ENCODE data around the gene PXN. TPM values are rescaled to one million over a fixed set of nuclear protein-coding genes. Genes with fewer than 3 reads are reported as not detected.

PXN gene
- polyA plus RNA-seq, 2 of the 4 experiments (the other 2 are of a cell fraction): 40.1 to 97.0 TPM

GRCh38 chr12:120287491-120287890, 22.0 kb upstream of the PXN start:
- WGBS (ENCODE audit: missing lambda C conversion rate): 81% methylated on average over 11 of the region's 12 CpGs
- CTCF ChIA-PET: interaction anchor here (0.7 to 17.3 kb wide), 6 partner anchors 21 to 86 kb away, joined by 3 to 221 read pairs (median 4); partner anchors contain the start of genes PXN and RPLP0
- POLR2A ChIA-PET: interaction anchor here (1.3 to 3.5 kb wide), 2 partner anchors 59 to 86 kb away, joined by 4 to 19 read pairs; partner anchors contain the start of gene RPLP0
- no peak for FAIRE-seq
- Histone ChIP-seq H3K27ac (no peak overlapping the region), H3K4me3 (no peak overlapping the region), H3K4me2 (no peak overlapping the region), H3K4me1 (peaks cover 8% of the 10 kb centered on the region; the same call in 1 of the 3 replicates), H3K9me3 (no peaks in the 10 kb centered on the region)
- TF ChIP-seq HOXA7 (CRISPR knock-in tag; IDR thresholded peaks at IDR 0.05): no peak
- no peak for TF ChIP-seq NPAS2 (CRISPR knock-in tag; IDR thresholded peaks at IDR 0.05; ENCODE audit: borderline replicate concordance)
- no peak for TF ChIP-seq JUNB (IDR thresholded peaks at IDR 0.05)
- TF ChIP-seq POLR2A (IDR thresholded peaks at IDR 0.05; ENCODE audit: low read length): no peak
- no peak for TF ChIP-seq FOXS1 (CRISPR knock-in tag; IDR thresholded peaks at IDR 0.05)
- no peak for TF ChIP-seq ELK1 (IDR thresholded peaks at IDR 0.05; ENCODE audit: low read depth, low read length)
- no peak for TF ChIP-seq SREBF2 (IDR thresholded peaks at IDR 0.05)
- TF ChIP-seq ZFP36 (IDR thresholded peaks at IDR 0.05; ENCODE audit: borderline replicate concordance, partially characterized antibody): no peak
- no peak for TF ChIP-seq MAFK (IDR thresholded peaks at IDR 0.05; ENCODE audit: partially characterized antibody)
- TF ChIP-seq PBX3 (IDR thresholded peaks at IDR 0.05): no peak
- TF ChIP-seq CEBPB (IDR thresholded peaks at IDR 0.05): no peak
- no peak for ATAC-seq
- no peak for DNase-seq (ENCODE audit: low read depth in 1 of 2, low spot score in 1 of 2)

- DNase-seq (ENCODE audit: low read depth in 1 of 2, low spot score in 1 of 2) (no peak), ATAC-seq (no peak), FAIRE-seq (no peak)
- peaks cover 8% of the 10 kb centered on the region; the same call in 1 of the 3 replicates for H3K4me1 ChIP-seq
- H3K9me3 ChIP-seq: no peaks in the 10 kb centered on the region
- TF ChIP-seq ZFP36 (IDR thresholded peaks at IDR 0.05; ENCODE audit: borderline replicate concordance, partially characterized antibody) (no peak), PHF8 (IDR thresholded peaks at IDR 0.05; ENCODE audit: borderline replicate concordance, low read depth) (no peak), EHF (CRISPR knock-in tag; IDR thresholded peaks at IDR 0.05) (no peak), HMGXB4 (CRISPR knock-in tag; IDR thresholded peaks at IDR 0.05; ENCODE audit: borderline replicate concordance) (no peak), REST (IDR thresholded peaks at IDR 0.05) (no peak), HOXA7 (CRISPR knock-in tag; IDR thresholded peaks at IDR 0.05) (no peak)
- 0 out of 6 replicates have a peak overlapping the region, but pooled peaks of 1 of the 2 experiments have one; percentile 4 for H3K27ac ChIP-seq
- H3K4me2 ChIP-seq: peak overlapping the region; percentile 17; the same call in 1 of the 3 replicates
- 61% methylated on average over 7 of the region's 7 CpGs for whole genome bisulfite sequencing (ENCODE audit: missing lambda C conversion rate)
- CTCF ChIA-PET: interaction anchor here (0.7 to 17.3 kb wide), 9 partner anchors 21 to 86 kb away, joined by 3 to 221 read pairs (median 3); partner anchors contain the start of genes PXN and RPLP0
- no peak overlapping the region for H3K4me3 ChIP-seq
- POLR2A ChIA-PET: interaction anchor here (0.5 to 3.5 kb wide), 3 partner anchors 22 to 86 kb away, joined by 3 to 19 read pairs (median 4); partner anchors contain the start of gene RPLP0
These were observed 21.4 kb upstream of the PXN start for GRCh38 chr12:120286768-120287490.

All from A549 (cell line).